Measurements from ENCODE around the gene LIPI. TPM values are rescaled to one million over a fixed set of nuclear protein-coding genes. Genes with fewer than 3 reads are reported as not detected.

LIPI gene
- total and polyA plus RNA-seq, 2 experiments from 2014 or later = not detected

GRCh38 chr21:14236180-14236579 is 25.4 kb upstream of the LIPI start:
- H3K27ac ChIP-seq (ENCODE audit: low read depth) = no peak overlapping the region
- no peak overlapping the region for H2AFZ ChIP-seq
- TF ChIP-seq ETS1 (IDR thresholded peaks at IDR 0.05) = no peak
- TF ChIP-seq STAT1 (IDR thresholded peaks at IDR 0.05; ENCODE audit: unreplicated experiment) = no peak
- no peak for TF ChIP-seq ZNF331 (CRISPR knock-in tag; IDR thresholded peaks at IDR 0.05; ENCODE audit: low read depth)
- no peak for TF ChIP-seq POLR2AphosphoS5 (IDR thresholded peaks at IDR 0.05; ENCODE audit: low read depth)
- no peak for TF ChIP-seq EZH2phosphoT487 (IDR thresholded peaks at IDR 0.05; ENCODE audit: unreplicated experiment)
- TF ChIP-seq, protein P1, sequence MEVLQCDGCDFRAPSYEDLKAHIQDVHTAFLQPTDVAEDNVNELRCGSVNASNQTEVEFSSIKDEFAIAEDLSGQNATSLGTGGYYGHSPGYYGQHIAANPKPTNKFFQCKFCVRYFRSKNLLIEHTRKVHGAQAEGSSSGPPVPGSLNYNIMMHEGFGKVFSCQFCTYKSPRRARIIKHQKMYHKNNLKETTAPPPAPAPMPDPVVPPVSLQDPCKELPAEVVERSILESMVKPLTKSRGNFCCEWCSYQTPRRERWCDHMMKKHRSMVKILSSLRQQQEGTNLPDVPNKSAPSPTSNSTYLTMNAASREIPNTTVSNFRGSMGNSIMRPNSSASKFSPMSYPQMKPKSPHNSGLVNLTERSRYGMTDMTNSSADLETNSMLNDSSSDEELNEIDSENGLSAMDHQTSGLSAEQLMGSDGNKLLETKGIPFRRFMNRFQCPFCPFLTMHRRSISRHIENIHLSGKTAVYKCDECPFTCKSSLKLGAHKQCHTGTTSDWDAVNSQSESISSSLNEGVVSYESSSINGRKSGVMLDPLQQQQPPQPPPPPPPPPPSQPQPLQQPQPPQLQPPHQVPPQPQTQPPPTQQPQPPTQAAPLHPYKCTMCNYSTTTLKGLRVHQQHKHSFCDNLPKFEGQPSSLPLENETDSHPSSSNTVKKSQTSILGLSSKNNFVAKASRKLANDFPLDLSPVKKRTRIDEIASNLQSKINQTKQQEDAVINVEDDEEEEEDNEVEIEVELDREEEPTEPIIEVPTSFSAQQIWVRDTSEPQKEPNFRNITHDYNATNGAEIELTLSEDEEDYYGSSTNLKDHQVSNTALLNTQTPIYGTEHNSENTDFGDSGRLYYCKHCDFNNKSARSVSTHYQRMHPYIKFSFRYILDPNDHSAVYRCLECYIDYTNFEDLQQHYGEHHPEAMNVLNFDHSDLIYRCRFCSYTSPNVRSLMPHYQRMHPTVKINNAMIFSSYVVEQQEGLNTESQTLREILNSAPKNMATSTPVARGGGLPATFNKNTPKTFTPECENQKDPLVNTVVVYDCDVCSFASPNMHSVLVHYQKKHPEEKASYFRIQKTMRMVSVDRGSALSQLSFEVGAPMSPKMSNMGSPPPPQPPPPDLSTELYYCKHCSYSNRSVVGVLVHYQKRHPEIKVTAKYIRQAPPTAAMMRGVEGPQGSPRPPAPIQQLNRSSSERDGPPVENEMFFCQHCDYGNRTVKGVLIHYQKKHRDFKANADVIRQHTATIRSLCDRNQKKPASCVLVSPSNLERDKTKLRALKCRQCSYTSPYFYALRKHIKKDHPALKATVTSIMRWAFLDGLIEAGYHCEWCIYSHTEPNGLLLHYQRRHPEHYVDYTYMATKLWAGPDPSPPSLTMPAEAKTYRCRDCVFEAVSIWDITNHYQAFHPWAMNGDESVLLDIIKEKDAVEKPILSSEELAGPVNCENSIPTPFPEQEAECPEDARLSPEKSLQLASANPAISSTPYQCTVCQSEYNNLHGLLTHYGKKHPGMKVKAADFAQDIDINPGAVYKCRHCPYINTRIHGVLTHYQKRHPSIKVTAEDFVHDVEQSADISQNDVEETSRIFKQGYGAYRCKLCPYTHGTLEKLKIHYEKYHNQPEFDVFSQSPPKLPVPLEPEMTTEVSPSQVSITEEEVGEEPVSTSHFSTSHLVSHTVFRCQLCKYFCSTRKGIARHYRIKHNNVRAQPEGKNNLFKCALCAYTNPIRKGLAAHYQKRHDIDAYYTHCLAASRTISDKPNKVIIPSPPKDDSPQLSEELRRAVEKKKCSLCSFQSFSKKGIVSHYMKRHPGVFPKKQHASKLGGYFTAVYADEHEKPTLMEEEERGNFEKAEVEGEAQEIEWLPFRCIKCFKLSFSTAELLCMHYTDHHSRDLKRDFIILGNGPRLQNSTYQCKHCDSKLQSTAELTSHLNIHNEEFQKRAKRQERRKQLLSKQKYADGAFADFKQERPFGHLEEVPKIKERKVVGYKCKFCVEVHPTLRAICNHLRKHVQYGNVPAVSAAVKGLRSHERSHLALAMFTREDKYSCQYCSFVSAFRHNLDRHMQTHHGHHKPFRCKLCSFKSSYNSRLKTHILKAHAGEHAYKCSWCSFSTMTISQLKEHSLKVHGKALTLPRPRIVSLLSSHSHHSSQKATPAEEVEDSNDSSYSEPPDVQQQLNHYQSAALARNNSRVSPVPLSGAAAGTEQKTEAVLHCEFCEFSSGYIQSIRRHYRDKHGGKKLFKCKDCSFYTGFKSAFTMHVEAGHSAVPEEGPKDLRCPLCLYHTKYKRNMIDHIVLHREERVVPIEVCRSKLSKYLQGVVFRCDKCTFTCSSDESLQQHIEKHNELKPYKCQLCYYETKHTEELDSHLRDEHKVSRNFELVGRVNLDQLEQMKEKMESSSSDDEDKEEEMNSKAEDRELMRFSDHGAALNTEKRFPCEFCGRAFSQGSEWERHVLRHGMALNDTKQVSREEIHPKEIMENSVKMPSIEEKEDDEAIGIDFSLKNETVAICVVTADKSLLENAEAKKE (CRISPR knock-in tag; IDR thresholded peaks at IDR 0.05) = no peak
- TF ChIP-seq CREB1 (CRISPR knock-in tag; IDR thresholded peaks at IDR 0.05; ENCODE audit: low read depth) = no peak
- TF ChIP-seq, protein P2, sequence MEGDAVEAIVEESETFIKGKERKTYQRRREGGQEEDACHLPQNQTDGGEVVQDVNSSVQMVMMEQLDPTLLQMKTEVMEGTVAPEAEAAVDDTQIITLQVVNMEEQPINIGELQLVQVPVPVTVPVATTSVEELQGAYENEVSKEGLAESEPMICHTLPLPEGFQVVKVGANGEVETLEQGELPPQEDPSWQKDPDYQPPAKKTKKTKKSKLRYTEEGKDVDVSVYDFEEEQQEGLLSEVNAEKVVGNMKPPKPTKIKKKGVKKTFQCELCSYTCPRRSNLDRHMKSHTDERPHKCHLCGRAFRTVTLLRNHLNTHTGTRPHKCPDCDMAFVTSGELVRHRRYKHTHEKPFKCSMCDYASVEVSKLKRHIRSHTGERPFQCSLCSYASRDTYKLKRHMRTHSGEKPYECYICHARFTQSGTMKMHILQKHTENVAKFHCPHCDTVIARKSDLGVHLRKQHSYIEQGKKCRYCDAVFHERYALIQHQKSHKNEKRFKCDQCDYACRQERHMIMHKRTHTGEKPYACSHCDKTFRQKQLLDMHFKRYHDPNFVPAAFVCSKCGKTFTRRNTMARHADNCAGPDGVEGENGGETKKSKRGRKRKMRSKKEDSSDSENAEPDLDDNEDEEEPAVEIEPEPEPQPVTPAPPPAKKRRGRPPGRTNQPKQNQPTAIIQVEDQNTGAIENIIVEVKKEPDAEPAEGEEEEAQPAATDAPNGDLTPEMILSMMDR (conservative IDR thresholded peaks at IDR 0.05; ENCODE audit: low read depth in 2 of 2) = no peak
- TF ChIP-seq EZH2 (IDR thresholded peaks at IDR 0.05; ENCODE audit: low read depth, unreplicated experiment) = no peak
- no peak for TF ChIP-seq REST (IDR thresholded peaks at IDR 0.05; ENCODE audit: unreplicated experiment)
- TF ChIP-seq JUNB (IDR thresholded peaks at IDR 0.05; ENCODE audit: unreplicated experiment) = no peak
- no peak for TF ChIP-seq ZNF114 (CRISPR knock-in tag; IDR thresholded peaks at IDR 0.05)
- no peak for TF ChIP-seq NANOG (IDR thresholded peaks at IDR 0.05; ENCODE audit: borderline replicate concordance)
- Mint-ChIP-seq H3K36me3 (ENCODE audit: low read depth) (no peaks in the 10 kb centered on the region), H3K4me1 (peaks cover 29% of the 10 kb centered on the region; the same call in 2 of the 3 replicates), H3K4me3 (no peak overlapping the region), H3K9me3 (0 out of 3 replicates have a peak, but pooled peaks cover 2% of the 10 kb centered on the region), H3K27ac (0 out of 2 replicates have a peak overlapping the region, but pooled peaks have one; percentile 22), H3K27me3 (ENCODE audit: insufficient read depth, low read depth, poor library complexity) (no peaks in the 10 kb centered on the region)
- H3K36me3 ChIP-seq (ENCODE audit: insufficient read depth) = no peaks in the 10 kb centered on the region; the same call in 1 of the 2 replicates
- H3F3A ChIP-seq (replicated peaks; ENCODE audit: low read depth) = no peaks in the 10 kb centered on the region
- H3K4me3 ChIP-seq = no peak overlapping the region
- H4K20me1 ChIP-seq (replicated peaks; ENCODE audit: insufficient read depth) = no peaks in the 10 kb centered on the region
- no peak overlapping the region for H3K4me2 ChIP-seq
- ATAC-seq = peak; percentile 65
- no peaks in the 10 kb centered on the region for H3K27me3 ChIP-seq (ENCODE audit: insufficient read depth)
- H3K4me1 ChIP-seq (ENCODE audit: insufficient read depth) = peaks cover 7% of the 10 kb centered on the region; the same call in 1 of the 2 replicates
- DNase-seq (ENCODE audit: low spot score) = peak; percentile 30
- no peaks in the 10 kb centered on the region for H3K79me2 ChIP-seq (replicated peaks; ENCODE audit: insufficient read depth)
- 0 out of 2 replicates have a peak, but pooled peaks cover 5% of the 10 kb centered on the region for H3K9me2 ChIP-seq (ENCODE audit: insufficient read depth)

Measured in GM23338 (cell line).